Parathyroid adenoma (tissue), 2 donors: ENCODE measurements around the gene TMEM135.

Source experiments
- H2AFZ ChIP-seq: fragments of 300-600 bp; sonication (generic); one replicate; pipeline ENCODE4 v1.7.0; 2017; ENCODE audit warnings: antibody characterized with exemption, mild to moderate bottlenecking
- H3K27ac ChIP-seq: fragments of 300-600 bp; sonication (generic); one replicate; pipeline ENCODE4 v1.7.0; 2017
- H3K27me3 ChIP-seq: fragments of 300-600 bp; sonication (generic); one replicate; pipeline ENCODE4 v1.7.0; 2017; ENCODE audit warnings: low read length; ENCODE audit not compliant: control insufficient read depth, insufficient read depth
- H3K36me3 ChIP-seq: fragments of 300-600 bp; sonication (generic); one replicate; pipeline ENCODE4 v1.7.0; 2017; ENCODE audit warnings: low read length; ENCODE audit not compliant: control insufficient read depth, insufficient read depth
- H3K4me1 ChIP-seq: fragments of 300-600 bp; sonication (generic); one replicate; pipeline ENCODE4 v1.7.0; 2017; ENCODE audit warnings: control low read depth
- H3K4me2 ChIP-seq: fragments of 300-600 bp; sonication (generic); one replicate; pipeline ENCODE4 v1.7.0; 2017; ENCODE audit warnings: low read length
- H3K4me3 ChIP-seq: fragments of 300-600 bp; sonication (generic); one replicate; pipeline ENCODE4 v1.7.0; 2017; ENCODE audit warnings: low read depth, low read length
- H3K79me2 ChIP-seq: fragments of 300-600 bp; sonication (generic); one replicate; pipeline ENCODE4 v1.7.0; 2017; ENCODE audit warnings: control low read depth
- H3K9ac ChIP-seq: fragments of 300-600 bp; sonication (generic); one replicate; pipeline ENCODE4 v1.7.0; 2017; ENCODE audit warnings: mild to moderate bottlenecking
- H3K9me3 ChIP-seq: fragments of 300-600 bp; sonication (generic); one replicate; pipeline ENCODE4 v1.7.0; 2017; ENCODE audit warnings: low read length; ENCODE audit not compliant: control insufficient read depth
- TF ChIP-seq, protein P1 (sequence below): fragments of 300-600 bp; sonication (generic); IDR thresholded peaks from one replicate; pipeline ENCODE4 v1.7.0; 2017; ENCODE audit warnings: antibody characterized with exemption, mild to moderate bottlenecking
- donor health status: primary hyperparathyroidism.

Gene TMEM135

DNA sequence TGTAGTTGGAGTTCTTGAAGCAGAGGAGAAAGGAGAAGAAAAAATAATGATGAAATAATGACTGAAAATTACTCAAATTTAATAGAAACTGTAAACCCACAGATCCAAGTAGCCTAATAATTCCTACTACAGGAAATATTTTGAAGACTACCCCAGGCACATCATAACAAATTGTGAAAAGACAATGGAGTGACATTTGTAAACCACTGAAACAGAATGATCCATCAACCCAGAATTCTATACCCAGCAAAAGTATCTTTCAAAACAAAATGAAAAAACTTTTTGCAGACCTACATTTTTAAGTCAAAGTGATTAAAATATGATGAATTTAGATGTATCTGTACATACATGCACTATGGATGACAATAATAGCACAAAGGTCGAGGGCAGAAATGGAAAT lies 194.6 kb downstream of the TMEM135 start:
- TF ChIP-seq, protein P1, sequence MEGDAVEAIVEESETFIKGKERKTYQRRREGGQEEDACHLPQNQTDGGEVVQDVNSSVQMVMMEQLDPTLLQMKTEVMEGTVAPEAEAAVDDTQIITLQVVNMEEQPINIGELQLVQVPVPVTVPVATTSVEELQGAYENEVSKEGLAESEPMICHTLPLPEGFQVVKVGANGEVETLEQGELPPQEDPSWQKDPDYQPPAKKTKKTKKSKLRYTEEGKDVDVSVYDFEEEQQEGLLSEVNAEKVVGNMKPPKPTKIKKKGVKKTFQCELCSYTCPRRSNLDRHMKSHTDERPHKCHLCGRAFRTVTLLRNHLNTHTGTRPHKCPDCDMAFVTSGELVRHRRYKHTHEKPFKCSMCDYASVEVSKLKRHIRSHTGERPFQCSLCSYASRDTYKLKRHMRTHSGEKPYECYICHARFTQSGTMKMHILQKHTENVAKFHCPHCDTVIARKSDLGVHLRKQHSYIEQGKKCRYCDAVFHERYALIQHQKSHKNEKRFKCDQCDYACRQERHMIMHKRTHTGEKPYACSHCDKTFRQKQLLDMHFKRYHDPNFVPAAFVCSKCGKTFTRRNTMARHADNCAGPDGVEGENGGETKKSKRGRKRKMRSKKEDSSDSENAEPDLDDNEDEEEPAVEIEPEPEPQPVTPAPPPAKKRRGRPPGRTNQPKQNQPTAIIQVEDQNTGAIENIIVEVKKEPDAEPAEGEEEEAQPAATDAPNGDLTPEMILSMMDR = no peak
- Histone ChIP-seq H3K27ac (no peak overlapping the region), H3K4me3 (no peak overlapping the region), H2AFZ (no peak overlapping the region), H3K27me3 (no peaks in the 10 kb centered on the region), H3K9me3 (no peaks in the 10 kb centered on the region), H3K4me2 (no peak overlapping the region), H3K9ac (no peak overlapping the region), H3K4me1 (no peaks in the 10 kb centered on the region), H3K36me3 (no peaks in the 10 kb centered on the region), H3K79me2 (no peaks in the 10 kb centered on the region)

DNA sequence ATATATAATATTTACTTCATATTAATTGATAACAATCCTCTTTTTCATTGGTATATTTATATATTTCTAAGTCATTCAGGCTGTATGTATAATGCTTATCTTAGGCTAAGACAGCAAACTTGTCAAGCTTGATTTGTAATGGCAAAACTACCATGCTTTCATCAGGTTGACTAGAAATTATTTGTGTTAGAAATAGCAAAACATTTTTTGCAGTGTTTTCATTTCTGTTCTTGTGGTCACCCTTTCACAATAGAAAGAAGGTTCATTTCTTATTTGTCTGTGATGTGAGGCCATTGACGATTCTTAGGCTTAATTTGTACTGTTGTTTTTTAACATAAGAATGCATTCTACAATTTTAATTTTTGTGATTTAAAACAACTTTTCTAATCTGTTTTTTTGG lies 197.6 kb downstream of the TMEM135 start:
- no peaks in the 10 kb centered on the region for H3K27me3 ChIP-seq
- no peaks in the 10 kb centered on the region for H3K79me2 ChIP-seq
- no peak overlapping the region for H3K9ac ChIP-seq
- H3K4me2 ChIP-seq = no peak overlapping the region
- no peak overlapping the region for H3K27ac ChIP-seq
- H3K4me3 ChIP-seq = no peak overlapping the region
- no peaks in the 10 kb centered on the region for H3K9me3 ChIP-seq
- H2AFZ ChIP-seq = no peak overlapping the region
- TF ChIP-seq, protein P1 = no peak
- H3K4me1 ChIP-seq = no peaks in the 10 kb centered on the region
- no peaks in the 10 kb centered on the region for H3K36me3 ChIP-seq

DNA sequence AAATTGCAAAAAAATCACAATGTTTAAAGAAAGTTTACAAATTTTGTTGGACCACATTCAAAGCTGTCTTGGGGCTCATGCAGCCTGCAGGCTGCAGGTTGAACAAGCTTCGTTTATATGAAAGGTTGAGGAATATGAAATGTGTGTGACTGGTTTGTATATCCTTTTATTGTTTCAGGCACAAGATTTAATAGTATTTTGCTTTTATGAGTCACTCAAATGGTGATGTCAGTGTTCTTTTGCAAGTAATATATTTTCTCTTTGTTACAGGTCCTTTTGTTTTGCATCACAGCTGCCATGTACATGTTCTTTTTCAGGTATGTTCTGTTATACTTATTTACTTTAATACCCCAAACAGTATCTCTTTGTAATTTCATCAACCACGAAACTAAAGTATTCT lies 198.6 kb downstream of the TMEM135 start:
- Histone ChIP-seq H3K9ac (no peak overlapping the region), H3K79me2 (no peaks in the 10 kb centered on the region), H3K9me3 (no peaks in the 10 kb centered on the region), H3K4me3 (no peak overlapping the region), H3K4me1 (no peaks in the 10 kb centered on the region), H2AFZ (no peak overlapping the region), H3K27ac (no peak overlapping the region), H3K36me3 (no peaks in the 10 kb centered on the region), H3K27me3 (no peaks in the 10 kb centered on the region), H3K4me2 (no peak overlapping the region)
- TF ChIP-seq, protein P1 = no peak

DNA sequence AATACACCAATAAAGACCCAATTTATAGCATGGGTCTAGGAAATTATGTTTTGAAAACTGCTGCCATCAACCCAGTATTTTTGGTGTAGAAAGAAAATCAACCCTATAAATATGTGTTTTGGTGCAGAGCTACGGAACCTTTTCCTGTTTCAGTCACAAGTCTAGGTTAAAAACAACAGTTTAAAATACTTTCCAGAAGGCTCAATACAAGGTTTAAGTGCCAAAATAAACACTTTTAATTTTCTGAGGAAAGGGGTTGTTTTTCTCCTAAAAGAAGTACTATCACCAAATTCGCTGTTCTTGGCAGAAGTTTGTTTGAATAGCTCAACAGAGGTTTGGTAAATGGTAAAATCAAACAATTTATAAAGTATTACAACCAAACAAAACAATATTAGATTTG lies 201.3 kb downstream of the TMEM135 start:
- Histone ChIP-seq H2AFZ (no peak overlapping the region), H3K27ac (no peak overlapping the region), H3K27me3 (no peaks in the 10 kb centered on the region), H3K4me1 (no peaks in the 10 kb centered on the region), H3K9ac (no peak overlapping the region), H3K9me3 (no peaks in the 10 kb centered on the region), H3K4me2 (no peak overlapping the region), H3K36me3 (no peaks in the 10 kb centered on the region), H3K4me3 (no peak overlapping the region), H3K79me2 (no peaks in the 10 kb centered on the region)
- TF ChIP-seq, protein P1 = no peak

DNA sequence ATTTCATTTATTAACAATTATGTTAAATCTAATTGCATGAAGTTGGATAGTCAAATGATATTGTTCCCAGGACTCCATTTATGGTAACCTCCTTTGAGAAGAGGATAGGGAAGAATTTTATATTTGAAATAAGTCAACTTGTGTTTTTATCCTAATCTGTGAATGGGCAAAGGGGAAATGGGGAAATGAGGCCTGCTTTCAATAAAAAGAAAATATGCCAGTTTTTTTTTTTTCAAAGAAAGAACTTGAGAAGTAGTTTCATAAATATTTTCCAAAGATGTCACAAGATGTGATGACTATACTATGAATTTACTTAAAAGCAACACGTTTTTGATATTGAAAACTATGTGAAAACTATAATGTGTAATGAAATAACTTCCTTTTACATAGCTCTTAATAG lies 201.8 kb downstream of the TMEM135 start:
- no peak overlapping the region for H3K27ac ChIP-seq
- H3K4me1 ChIP-seq = no peaks in the 10 kb centered on the region
- H2AFZ ChIP-seq = no peak overlapping the region
- H3K9ac ChIP-seq = no peak overlapping the region
- no peaks in the 10 kb centered on the region for H3K27me3 ChIP-seq
- H3K4me2 ChIP-seq = no peak overlapping the region
- no peaks in the 10 kb centered on the region for H3K36me3 ChIP-seq
- TF ChIP-seq, protein P1 = no peak
- no peaks in the 10 kb centered on the region for H3K9me3 ChIP-seq
- no peaks in the 10 kb centered on the region for H3K79me2 ChIP-seq
- H3K4me3 ChIP-seq = no peak overlapping the region
